Activated naive CD8-positive, alpha-beta T cell treated with anti-CD3 and anti-CD28 coated beads, Interleukin-2, amount 10 ng/mL, durations not matched to agents 7 days and 5 days (primary cell): Measurements from ENCODE around the gene GAPT. TPM values are rescaled to one million over a fixed set of nuclear protein-coding genes. Genes with fewer than 3 reads are reported as not detected.

ENCODE experiments used
- ATAC-seq: fragments of 150-1000 bp; cut with Tn5 transposase; one replicate; pipeline ENCODE4 v1.10.0; 2021; ENCODE audit warnings: low read depth, moderate library complexity
- POLR2A ChIA-PET: fragments of 350-600 bp; sonication (Branson Sonifier 250); formaldehyde crosslinking; loops from one replicate; lab custom pipeline; 2021; ENCODE audit warnings: antibody characterized with exemption; lab: Charles Lee
- DNase-seq: peaks from one replicate; pipeline ENCODE4 v3.0.0; 2021
- H3K27ac Mint-ChIP-seq: one replicate; pipeline ENCODE4 v1.8.0; 2022; ENCODE audit warnings: mild to moderate bottlenecking, mixed read lengths
- H3K27me3 Mint-ChIP-seq: one replicate; pipeline ENCODE4 v1.8.0; 2022; ENCODE audit warnings: mild to moderate bottlenecking, moderate library complexity, mixed read lengths
- H3K36me3 Mint-ChIP-seq: one replicate; pipeline ENCODE4 v1.8.0; 2021; ENCODE audit warnings: mild to moderate bottlenecking, mixed read lengths
- H3K4me1 Mint-ChIP-seq: one replicate; pipeline ENCODE4 v1.8.0; 2021; ENCODE audit warnings: mixed read lengths
- H3K4me3 Mint-ChIP-seq: one replicate; pipeline ENCODE4 v1.8.0; 2022; ENCODE audit warnings: mild to moderate bottlenecking, moderate library complexity, mixed read lengths
- H3K9me3 Mint-ChIP-seq: one replicate; pipeline ENCODE4 v1.8.0; 2021; ENCODE audit warnings: mixed read lengths
- total RNA-seq, 2 experiments: library from RNA; stranded (reverse); gene quantifications; one replicate each; pipeline ENCODE4 v1.2.3, GENCODE V29; 2021

Gene GAPT
- total RNA-seq, 2 experiments from 2014 or later: 0.57 TPM; not detected in 1

GRCh38 chr5:58481066-58481676, 10.1 kb upstream of the GAPT start:
- DNase-seq (no peak), ATAC-seq (no peak)
- H3K4me1 Mint-ChIP-seq: no peaks in the 10 kb centered on the region
- no peak overlapping the region for H3K4me3 Mint-ChIP-seq
- H3K9me3 Mint-ChIP-seq: no peaks in the 10 kb centered on the region
- POLR2A ChIA-PET: no interaction called here
- no peak overlapping the region for H3K27ac Mint-ChIP-seq
- H3K27me3 Mint-ChIP-seq: no peaks in the 10 kb centered on the region
- no peaks in the 10 kb centered on the region for H3K36me3 Mint-ChIP-seq

- no peaks in the 10 kb centered on the region for H3K36me3 Mint-ChIP-seq
- H3K4me3 Mint-ChIP-seq: no peak overlapping the region
- H3K9me3 Mint-ChIP-seq: no peaks in the 10 kb centered on the region
- POLR2A ChIA-PET: no interaction called here
- H3K27me3 Mint-ChIP-seq: no peaks in the 10 kb centered on the region
- no peak for ATAC-seq
- H3K4me1 Mint-ChIP-seq: no peaks in the 10 kb centered on the region
- H3K27ac Mint-ChIP-seq: no peak overlapping the region
- no peak for DNase-seq
Observed at GRCh38 chr5:58481828-58482227, 9.4 kb upstream of the GAPT start.

GRCh38 chr5:58482536-58482935, 8.7 kb upstream of the GAPT start:
- Mint-ChIP-seq H3K27me3 (no peaks in the 10 kb centered on the region), H3K4me3 (no peak overlapping the region), H3K27ac (no peak overlapping the region), H3K4me1 (no peaks in the 10 kb centered on the region), H3K36me3 (no peaks in the 10 kb centered on the region), H3K9me3 (no peaks in the 10 kb centered on the region)
- no peak for ATAC-seq
- DNase-seq: no peak
- POLR2A ChIA-PET: no interaction called here

- ATAC-seq (no peak), DNase-seq (no peak)
- Mint-ChIP-seq H3K4me3 (no peak overlapping the region), H3K4me1 (no peaks in the 10 kb centered on the region), H3K27ac (no peak overlapping the region), H3K9me3 (no peaks in the 10 kb centered on the region), H3K36me3 (no peaks in the 10 kb centered on the region), H3K27me3 (peaks cover 3% of the 10 kb centered on the region)
- POLR2A ChIA-PET: no interaction called here
Observed at GRCh38 chr5:58484505-58484904, 6.7 kb upstream of the GAPT start.

- Mint-ChIP-seq H3K9me3 (no peaks in the 10 kb centered on the region), H3K27ac (no peak overlapping the region), H3K4me3 (no peak overlapping the region), H3K27me3 (peaks cover 14% of the 10 kb centered on the region), H3K36me3 (no peaks in the 10 kb centered on the region), H3K4me1 (no peaks in the 10 kb centered on the region)
- POLR2A ChIA-PET: no interaction called here
- ATAC-seq (no peak), DNase-seq (no peak)
Observed at GRCh38 chr5:58486290-58486689, 4.9 kb upstream of the GAPT start.

GRCh38 chr5:58490402-58491050, 709 bp upstream of the GAPT start:
- POLR2A ChIA-PET: no interaction called here
- DNase-seq: no peak
- H3K27ac Mint-ChIP-seq: no peak overlapping the region
- no peaks in the 10 kb centered on the region for H3K9me3 Mint-ChIP-seq
- H3K4me1 Mint-ChIP-seq: no peaks in the 10 kb centered on the region
- H3K27me3 Mint-ChIP-seq: peaks cover 16% of the 10 kb centered on the region
- no peak overlapping the region for H3K4me3 Mint-ChIP-seq
- no peaks in the 10 kb centered on the region for H3K36me3 Mint-ChIP-seq
- no peak for ATAC-seq

GRCh38 chr5:58493141-58493540, 1.9 kb downstream of the GAPT start:
- no peak for DNase-seq
- H3K9me3 Mint-ChIP-seq: no peaks in the 10 kb centered on the region
- POLR2A ChIA-PET: no interaction called here
- no peak for ATAC-seq
- H3K27ac Mint-ChIP-seq: no peak overlapping the region
- peaks cover 17% of the 10 kb centered on the region for H3K27me3 Mint-ChIP-seq
- H3K4me1 Mint-ChIP-seq: no peaks in the 10 kb centered on the region
- H3K36me3 Mint-ChIP-seq: no peaks in the 10 kb centered on the region
- no peak overlapping the region for H3K4me3 Mint-ChIP-seq

GRCh38 chr5:58496488-58496887, 5.3 kb downstream of the GAPT start:
- Mint-ChIP-seq H3K4me3 (no peak overlapping the region), H3K27ac (no peak overlapping the region), H3K4me1 (no peaks in the 10 kb centered on the region), H3K27me3 (peaks cover 3% of the 10 kb centered on the region), H3K9me3 (no peaks in the 10 kb centered on the region), H3K36me3 (no peaks in the 10 kb centered on the region)
- POLR2A ChIA-PET: no interaction called here
- DNase-seq (no peak), ATAC-seq (no peak)

- Mint-ChIP-seq H3K4me3 (no peak overlapping the region), H3K36me3 (no peaks in the 10 kb centered on the region), H3K27me3 (peaks cover 2% of the 10 kb centered on the region), H3K27ac (no peak overlapping the region), H3K9me3 (no peaks in the 10 kb centered on the region), H3K4me1 (no peaks in the 10 kb centered on the region)
- ATAC-seq: no peak
- no peak for DNase-seq
- POLR2A ChIA-PET: no interaction called here
Observed at GRCh38 chr5:58497386-58497785, 6.2 kb downstream of the GAPT start.

GRCh38 chr5:58497921-58498320, 6.7 kb downstream of the GAPT start:
- no peaks in the 10 kb centered on the region for H3K36me3 Mint-ChIP-seq
- POLR2A ChIA-PET: no interaction called here
- H3K4me3 Mint-ChIP-seq: no peak overlapping the region
- H3K27ac Mint-ChIP-seq: no peak overlapping the region
- ATAC-seq (no peak), DNase-seq (no peak)
- H3K27me3 Mint-ChIP-seq: peaks cover 2% of the 10 kb centered on the region
- H3K9me3 Mint-ChIP-seq: no peaks in the 10 kb centered on the region
- H3K4me1 Mint-ChIP-seq: no peaks in the 10 kb centered on the region

GRCh38 chr5:58498340-58498942, 7.2 kb downstream of the GAPT start:
- POLR2A ChIA-PET: no interaction called here
- no peak overlapping the region for H3K27ac Mint-ChIP-seq
- DNase-seq: no peak
- H3K4me1 Mint-ChIP-seq: no peaks in the 10 kb centered on the region
- no peaks in the 10 kb centered on the region for H3K36me3 Mint-ChIP-seq
- H3K4me3 Mint-ChIP-seq: no peak overlapping the region
- ATAC-seq: no peak
- no peaks in the 10 kb centered on the region for H3K9me3 Mint-ChIP-seq
- peaks cover 2% of the 10 kb centered on the region for H3K27me3 Mint-ChIP-seq

GRCh38 chr5:58499231-58499630, 8.0 kb downstream of the GAPT start:
- Mint-ChIP-seq H3K9me3 (no peaks in the 10 kb centered on the region), H3K36me3 (no peaks in the 10 kb centered on the region), H3K4me1 (no peaks in the 10 kb centered on the region), H3K27me3 (peaks cover 2% of the 10 kb centered on the region), H3K27ac (no peak overlapping the region), H3K4me3 (no peak overlapping the region)
- DNase-seq (no peak), ATAC-seq (no peak)
- POLR2A ChIA-PET: no interaction called here

- Mint-ChIP-seq H3K27me3 (peaks cover 2% of the 10 kb centered on the region), H3K36me3 (no peaks in the 10 kb centered on the region), H3K4me1 (no peaks in the 10 kb centered on the region), H3K9me3 (no peaks in the 10 kb centered on the region), H3K27ac (no peak overlapping the region), H3K4me3 (no peak overlapping the region)
- DNase-seq (no peak), ATAC-seq (no peak)
- POLR2A ChIA-PET: no interaction called here
Observed at GRCh38 chr5:58499941-58500340, 8.7 kb downstream of the GAPT start.

- POLR2A ChIA-PET: no interaction called here
- H3K27ac Mint-ChIP-seq: no peak overlapping the region
- no peaks in the 10 kb centered on the region for H3K9me3 Mint-ChIP-seq
- no peaks in the 10 kb centered on the region for H3K4me1 Mint-ChIP-seq
- no peak for ATAC-seq
- no peak for DNase-seq
- peaks cover 2% of the 10 kb centered on the region for H3K27me3 Mint-ChIP-seq
- H3K4me3 Mint-ChIP-seq: no peak overlapping the region
- H3K36me3 Mint-ChIP-seq: no peaks in the 10 kb centered on the region
Observed at GRCh38 chr5:58501778-58502417, 10.7 kb downstream of the GAPT start.
